ENCODE data around the gene IGSF21.

DNA sequence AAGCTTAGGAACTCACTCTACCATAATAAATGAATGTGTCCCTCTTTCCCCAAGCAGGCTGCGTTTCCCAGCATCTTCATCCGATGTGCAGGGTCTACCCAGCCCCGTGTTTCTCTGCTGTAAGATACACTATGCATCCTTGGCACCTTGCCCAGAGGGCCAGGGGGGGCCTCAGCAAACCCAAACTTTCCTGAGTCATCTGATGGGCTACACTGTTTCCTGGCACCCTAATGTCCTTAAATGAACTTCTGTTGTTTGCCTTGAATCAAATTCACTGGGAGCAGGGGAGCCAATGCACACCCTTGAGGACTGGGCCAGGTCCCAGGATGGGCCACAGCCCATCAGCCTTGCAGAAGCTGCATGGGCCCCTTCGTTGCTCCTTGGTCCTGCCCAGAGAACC is 145.5 kb downstream of the IGSF21 start:
- TF ChIP-seq CTCF (IDR thresholded peaks at IDR 0.05): no peak
- no peak for TF ChIP-seq POLR2A (IDR thresholded peaks at IDR 0.05)
